Femur (tissue), 1 donor: Measurements from ENCODE around the gene SLC22A16.
"Not testable (repeated sequence)": the region's sequence is repeated elsewhere in the genome, so short reads cannot be mapped to it uniquely, and the experiment has no call there.

Source experiments
- DNase-seq: peaks from one replicate; pipeline ENCODE4 v3.0.0-alpha.2; 2017

The SLC22A16 gene

DNA sequence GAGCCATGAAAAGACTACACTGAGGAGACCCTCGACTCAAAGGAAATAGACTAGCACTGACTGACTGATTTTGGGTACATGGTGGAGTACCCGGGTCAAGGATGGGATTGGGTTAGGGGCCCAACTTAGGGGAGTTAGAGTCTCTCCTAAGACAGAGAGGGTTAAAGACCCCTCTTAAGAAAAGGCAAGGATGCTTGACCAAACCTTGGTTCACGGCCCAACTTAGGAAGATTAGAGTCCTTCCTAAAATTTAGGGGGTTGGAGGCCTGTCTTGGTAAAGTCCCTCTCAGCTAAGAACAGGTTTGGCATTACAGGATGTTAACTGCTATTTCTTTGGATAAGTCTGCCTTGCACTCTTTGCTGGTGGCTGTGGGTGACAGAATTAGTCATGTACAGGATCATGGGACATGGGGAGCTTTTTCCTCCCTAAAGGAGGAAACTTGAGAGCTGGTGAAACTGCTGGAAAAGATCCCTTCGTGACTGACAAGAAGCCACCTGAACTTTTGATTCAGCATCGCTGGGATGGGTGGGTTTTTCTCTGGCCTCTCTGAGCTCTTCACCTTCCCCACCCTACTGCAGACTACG is 12.3 kb upstream of the SLC22A16 start:
- DNase-seq, result no peak

GRCh38 chr6:110487968-110488381 is 11.6 kb upstream of the SLC22A16 start:
- DNase-seq, result not testable (repeated sequence)

DNA sequence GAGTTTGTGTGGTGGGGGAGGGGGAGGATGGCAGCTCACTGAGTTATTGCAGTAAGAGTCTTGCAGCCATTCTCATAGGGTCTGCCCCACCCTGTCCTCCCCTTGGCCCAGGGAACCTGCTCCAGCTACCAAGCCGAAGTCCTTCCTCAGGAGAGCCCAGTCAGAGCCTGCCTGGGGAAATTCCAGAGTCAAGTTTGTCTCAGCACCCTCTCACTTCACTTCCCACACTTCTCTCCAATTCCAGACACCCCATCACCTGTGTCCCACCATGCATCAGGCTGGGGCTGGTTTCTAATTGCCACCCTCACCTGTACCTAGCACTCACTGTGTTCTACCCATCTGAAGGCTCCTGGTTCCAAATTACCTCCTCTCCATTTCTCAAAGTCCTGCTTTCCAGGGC is 10.3 kb upstream of the SLC22A16 start:
- DNase-seq, result no peak

- DNase-seq, result no peak
Measured at GRCh38 chr6:110485491-110485890, 9.1 kb upstream of the SLC22A16 start.

GRCh38 chr6:110484321-110484720 is 7.9 kb upstream of the SLC22A16 start:
- DNase-seq, result no peak

GRCh38 chr6:110482774-110483400 is 6.5 kb upstream of the SLC22A16 start:
- no peak for DNase-seq

DNA sequence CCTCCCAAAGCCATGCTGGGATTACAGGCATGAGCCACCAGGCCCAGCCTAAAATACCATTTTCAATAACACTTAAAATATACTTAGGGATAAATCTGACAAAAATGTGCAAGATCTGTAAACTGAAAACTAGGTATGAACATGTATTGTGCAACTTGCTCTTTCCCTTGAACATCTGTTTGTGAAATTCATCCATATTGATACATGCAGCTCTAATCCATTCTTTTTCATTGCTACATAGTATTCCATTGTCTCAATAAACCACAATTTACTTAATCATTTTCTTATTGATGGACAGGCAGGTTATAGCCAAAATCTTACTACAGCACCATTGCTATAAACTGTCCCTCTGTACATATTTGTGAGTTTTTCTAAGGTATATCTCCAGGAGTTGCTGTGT is 4.7 kb upstream of the SLC22A16 start:
- no peak for DNase-seq

- DNase-seq, result peak; percentile 52
Measured at GRCh38 chr6:110475066-110475653, 1.3 kb downstream of the SLC22A16 start.

DNA sequence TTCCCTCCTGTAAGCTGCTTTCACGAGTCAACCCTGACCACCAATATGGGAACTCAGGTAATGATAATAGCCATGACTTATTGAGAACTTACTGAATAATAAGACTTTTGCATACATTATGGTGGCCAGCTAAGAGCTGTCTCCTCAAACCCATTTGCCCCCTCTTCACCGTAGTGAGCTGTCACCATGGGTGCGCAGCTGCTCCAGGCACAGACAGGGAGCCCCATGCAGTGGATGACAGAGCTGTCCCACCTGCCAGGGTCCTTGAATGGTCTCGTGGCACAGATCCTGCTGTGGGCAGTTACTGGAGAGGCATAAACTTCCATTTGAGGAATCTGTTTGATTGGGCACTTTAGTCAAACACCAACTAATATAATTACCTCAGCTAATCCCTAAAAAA is 1.9 kb downstream of the SLC22A16 start:
- DNase-seq, result no peak

DNA sequence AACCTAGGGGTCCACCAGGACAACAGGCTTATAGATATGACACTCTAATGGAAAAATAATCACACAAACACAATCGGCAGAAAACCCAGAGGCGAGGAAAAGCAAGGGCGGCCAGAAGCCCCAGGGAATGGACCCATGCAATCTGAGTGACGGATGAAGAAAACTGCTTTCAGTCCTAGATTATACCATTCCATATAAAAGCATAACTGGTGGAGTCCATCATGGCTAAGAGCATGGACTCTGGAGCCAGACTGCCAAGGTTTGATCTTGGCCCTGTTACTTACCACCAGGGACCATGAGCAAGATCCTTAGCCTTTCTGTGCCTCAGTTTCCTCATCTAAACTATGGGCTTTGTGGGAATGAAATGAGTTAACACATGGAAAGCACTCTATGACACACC is 3.7 kb downstream of the SLC22A16 start:
- no peak for DNase-seq

- DNase-seq, result no peak
Measured at GRCh38 chr6:110471726-110472365, 4.6 kb downstream of the SLC22A16 start.

- no peak for DNase-seq
Measured at GRCh38 chr6:110468731-110469130, 7.7 kb downstream of the SLC22A16 start.

GRCh38 chr6:110467566-110468140 is 8.8 kb downstream of the SLC22A16 start:
- DNase-seq, result no peak

DNA sequence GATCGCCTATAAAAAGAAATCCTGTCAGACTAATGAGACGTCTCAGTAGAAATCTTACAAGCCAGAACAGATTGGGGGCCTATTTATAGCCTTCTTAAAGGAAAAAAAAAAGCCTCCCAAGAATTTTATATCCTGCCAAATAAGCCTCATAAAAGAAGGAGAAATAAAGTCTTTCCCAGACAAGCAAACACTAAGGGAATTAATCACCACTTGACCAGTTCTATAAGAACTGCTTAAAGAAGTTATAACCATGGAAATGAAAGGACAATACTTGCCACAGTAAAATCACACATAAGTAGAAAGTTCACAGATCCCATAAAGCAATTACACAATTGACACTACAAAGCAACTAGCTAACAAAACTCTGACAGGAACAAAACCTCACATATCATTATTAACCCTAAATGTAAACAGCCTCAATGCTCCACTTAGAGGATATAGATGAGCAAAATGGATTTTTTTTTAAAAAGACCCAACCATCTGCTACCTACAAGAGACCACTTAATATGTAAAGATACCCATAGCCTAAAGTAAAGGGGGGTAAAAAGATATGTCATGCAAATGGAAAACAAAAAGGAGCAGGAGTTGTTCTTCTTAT is 13.4 kb downstream of the SLC22A16 start:
- no peak for DNase-seq

GRCh38 chr6:110461376-110461775 is 15.0 kb downstream of the SLC22A16 start:
- no peak for DNase-seq

DNA sequence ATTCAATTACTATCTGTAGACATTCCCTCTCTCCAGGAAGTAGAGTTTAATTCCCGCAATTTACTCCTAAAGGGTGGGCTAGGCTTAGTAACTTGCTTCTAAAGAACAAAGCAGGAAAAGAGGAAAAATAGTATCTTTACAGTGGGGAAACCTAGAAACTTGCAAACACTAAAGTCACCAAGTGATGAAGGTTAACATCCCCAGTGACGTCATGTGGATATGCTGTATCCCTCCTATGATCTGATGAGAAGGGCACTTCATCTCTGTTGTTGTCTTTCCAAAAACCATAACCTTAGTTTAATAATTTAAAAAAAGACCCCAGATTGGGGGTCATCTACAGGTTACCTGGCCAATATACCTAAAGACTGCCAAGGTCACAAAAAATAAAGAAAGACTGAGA is 17.3 kb downstream of the SLC22A16 start:
- DNase-seq, result no peak

DNA sequence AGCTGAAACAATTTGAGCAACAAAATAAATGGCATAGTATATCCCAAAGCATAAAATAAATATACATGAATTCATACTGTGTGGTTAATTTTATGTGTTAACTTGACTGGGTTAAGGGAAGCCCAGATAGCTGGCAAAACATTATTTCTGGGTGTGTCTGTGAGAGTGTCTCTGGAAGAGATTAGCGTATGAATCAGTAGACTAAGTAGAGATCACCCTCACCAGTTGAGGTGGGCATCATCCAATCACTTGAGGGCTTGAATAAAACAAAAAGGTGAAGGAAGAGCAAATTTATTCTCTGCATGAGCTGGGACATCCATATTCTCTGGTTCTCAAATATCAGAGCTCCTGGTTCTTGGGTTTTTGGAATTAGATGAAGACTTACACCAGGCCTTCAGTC is 17.9 kb downstream of the SLC22A16 start:
- DNase-seq, result no peak

DNA sequence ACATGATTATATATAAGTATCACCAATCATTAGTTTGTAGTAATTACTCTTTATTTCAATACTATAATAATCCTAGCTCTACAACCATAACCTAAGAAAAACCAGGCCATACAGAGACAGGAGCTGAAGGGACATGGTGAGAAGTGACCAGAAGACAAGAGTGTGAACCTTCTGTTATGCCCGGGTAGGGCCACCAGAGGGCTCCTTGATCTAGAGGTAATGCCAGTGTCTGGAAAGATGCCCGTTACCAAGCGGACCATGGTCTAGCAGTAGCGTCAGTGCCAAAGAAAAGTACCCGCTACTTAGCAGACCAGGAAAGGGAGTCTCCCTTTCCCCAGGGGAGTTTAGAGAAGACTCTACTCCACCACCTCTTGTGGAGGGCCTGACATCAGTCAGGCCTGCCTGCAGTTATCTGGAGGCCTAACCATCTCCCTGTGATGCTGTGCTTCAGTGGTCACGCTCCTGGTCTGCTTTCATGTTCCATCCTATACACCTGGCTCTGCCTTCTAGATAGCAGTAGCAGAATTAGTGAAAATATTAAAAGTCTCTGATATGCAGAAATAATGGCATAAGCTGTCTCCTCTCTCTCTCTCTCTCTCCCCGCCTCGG is 18.7 kb downstream of the SLC22A16 start:
- DNase-seq, result not testable (repeated sequence)

DNA sequence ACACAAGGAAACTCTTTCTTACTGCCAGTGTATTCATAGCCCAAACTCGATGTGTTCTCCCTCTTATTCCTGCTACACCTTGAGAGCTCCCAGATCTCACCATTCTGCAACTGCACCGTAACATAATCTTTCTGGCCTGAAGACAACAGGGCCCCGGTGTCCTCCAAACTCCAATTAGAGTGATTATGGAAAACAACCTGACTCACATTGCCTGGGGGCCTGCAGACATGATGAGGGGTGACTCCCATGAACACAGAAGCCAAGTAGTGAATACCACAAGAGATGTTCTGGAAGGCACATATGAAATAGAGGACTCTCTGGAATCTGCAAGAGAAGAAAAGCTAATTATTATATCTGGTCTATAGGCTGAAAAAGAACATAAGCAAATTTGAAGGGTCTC is 19.7 kb downstream of the SLC22A16 start:
- DNase-seq, result no peak

DNA sequence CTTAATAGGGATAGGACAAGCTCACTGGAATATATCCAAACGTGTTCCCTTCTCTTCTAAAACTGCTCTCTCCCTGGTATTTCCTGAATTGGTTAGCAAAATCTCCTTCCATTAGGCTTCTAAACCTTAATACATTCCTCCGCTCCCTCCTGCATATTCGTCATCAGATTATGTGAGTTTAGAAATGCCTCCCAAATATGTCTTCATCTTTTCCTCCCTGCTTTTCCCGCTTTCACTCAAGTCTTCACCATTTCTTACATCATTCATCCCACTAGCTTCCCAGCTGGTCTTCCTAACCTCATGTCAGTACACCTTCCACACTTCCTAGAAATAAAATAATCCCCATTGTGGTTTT is 26.9 kb downstream of the SLC22A16 start:
- DNase-seq, result no peak

GRCh38 chr6:110448846-110449540 is 27.4 kb downstream of the SLC22A16 start:
- no peak for DNase-seq

DNA sequence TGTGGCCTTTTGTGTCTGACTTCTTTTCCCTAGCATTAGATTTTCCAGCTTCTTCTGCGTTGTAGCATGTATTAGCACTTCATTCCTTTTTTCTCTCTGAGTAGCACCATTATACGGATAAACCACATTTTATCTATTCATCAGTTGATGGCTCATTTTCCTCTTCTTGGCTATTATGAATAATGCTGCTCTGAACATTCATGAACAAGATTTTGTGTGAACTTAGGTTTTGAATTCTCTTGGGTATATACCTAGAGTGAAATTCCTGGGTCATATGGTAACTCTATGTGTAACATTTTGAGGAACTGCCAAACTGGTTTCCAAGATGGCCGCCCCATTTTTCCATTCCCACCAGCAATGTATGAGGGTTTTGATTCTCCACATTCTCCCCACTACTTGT is 28.7 kb downstream of the SLC22A16 start:
- DNase-seq, result no peak
